GM12892 (cell line): ENCODE measurements around the gene TSPEAR.

Source experiments
- POLR2A ChIP-seq: IDR thresholded peaks from 2 replicates; pipeline ENCODE4 v1.6.1; 2011; ENCODE audit warnings: low read depth, low read length, control low read depth
- POLR2AphosphoS5 ChIP-seq: IDR thresholded peaks from 2 replicates; pipeline ENCODE4 v1.6.1; 2011; ENCODE audit warnings: low read depth, low read length, control low read depth
- TAF1 ChIP-seq: IDR thresholded peaks from 2 replicates; pipeline ENCODE4 v1.6.1; 2011; ENCODE audit warnings: low read depth, mild to moderate bottlenecking, control low read depth, low read length, borderline replicate concordance

- TF ChIP-seq POLR2AphosphoS5 (no peak), POLR2A (no peak), TAF1 (no peak)
These were observed 250.4 kb downstream of the TSPEAR start for GRCh38 chr21:44461005-44461404.
